ENCODE measurements around the gene TOX3. TPM values are rescaled to one million over a fixed set of nuclear protein-coding genes. Genes with fewer than 3 reads are reported as not detected.

The TOX3 gene
- total RNA-seq, 2 experiments from 2014 or later = not detected

DNA sequence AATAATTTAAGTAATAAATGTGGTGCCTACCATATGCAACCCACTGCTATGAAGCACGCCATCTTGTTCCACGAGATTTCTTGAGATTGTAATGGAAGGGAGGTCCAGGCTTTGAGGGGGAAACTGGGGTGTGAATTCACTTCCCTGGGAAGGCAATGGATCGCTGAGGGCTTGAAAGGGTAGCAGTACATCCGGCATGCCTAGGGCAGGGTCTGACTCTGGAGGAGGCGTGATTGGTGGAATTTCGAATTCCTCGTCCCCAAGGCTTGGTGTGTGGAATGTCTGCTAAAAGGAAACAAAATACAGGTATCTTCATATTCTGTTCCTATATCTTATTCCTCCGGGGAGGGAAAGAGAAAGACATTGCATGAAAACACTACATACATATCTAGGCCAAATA is 83.0 kb downstream of the TOX3 start:
- Mint-ChIP-seq H3K9me3 (no peaks in the 10 kb centered on the region), H3K4me3 (no peak overlapping the region), H3K4me1 (no peaks in the 10 kb centered on the region), H3K36me3 (ENCODE audit: low read depth) (no peaks in the 10 kb centered on the region), H3K27me3 (no peaks in the 10 kb centered on the region), H3K27ac (no peak overlapping the region)
- ChIA-PET POLR2A (no interaction called here), CTCF (no interaction called here)
- no peak for DNase-seq

DNA sequence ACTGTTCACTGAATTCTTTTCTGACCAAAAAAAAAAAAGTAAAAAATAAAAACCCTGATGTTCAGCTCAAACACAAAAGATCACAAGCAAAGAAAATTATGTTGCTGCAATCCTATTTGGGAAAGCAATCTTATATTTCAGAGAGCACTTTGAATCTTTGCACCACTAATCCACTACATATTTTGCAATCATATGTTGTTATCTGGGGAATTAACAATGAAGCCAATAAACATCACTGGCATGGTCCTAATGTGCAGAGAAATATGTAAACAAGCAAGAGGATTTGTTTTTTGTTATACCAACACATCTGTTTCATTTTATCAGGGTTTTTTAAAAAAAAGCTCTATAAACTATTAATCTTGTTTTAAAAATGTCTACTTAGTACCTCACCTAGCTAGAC is 84.1 kb downstream of the TOX3 start:
- Mint-ChIP-seq H3K36me3 (ENCODE audit: low read depth) (no peaks in the 10 kb centered on the region), H3K27me3 (no peaks in the 10 kb centered on the region), H3K4me3 (no peak overlapping the region), H3K27ac (no peak overlapping the region), H3K9me3 (no peaks in the 10 kb centered on the region), H3K4me1 (no peaks in the 10 kb centered on the region)
- no peak for DNase-seq
- ChIA-PET CTCF (no interaction called here), POLR2A (no interaction called here)

DNA sequence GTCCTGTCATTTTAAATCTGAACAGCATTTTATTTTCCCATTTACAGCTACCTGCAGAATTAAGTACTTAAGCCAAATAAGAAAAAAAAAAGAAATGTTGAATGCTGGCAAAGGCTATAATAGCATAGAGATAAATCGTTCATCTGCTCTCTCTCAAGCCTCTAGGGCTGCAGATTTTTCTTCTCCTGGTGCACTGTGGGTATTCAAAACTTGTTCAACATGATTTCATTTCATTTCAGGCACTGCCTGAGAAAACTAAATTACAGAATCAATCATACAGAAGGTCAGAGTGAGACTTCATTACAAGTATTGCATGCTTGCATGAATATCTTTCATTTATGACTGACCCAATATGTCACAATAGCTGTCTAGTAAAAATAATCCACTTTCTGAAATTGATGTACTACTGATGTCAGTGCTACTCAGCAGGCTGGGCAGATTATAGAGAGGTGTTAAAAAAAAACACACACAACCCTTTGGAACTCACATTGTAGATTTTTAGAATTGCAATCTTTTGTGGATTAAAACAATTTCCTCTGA is 86.2 kb downstream of the TOX3 start:
- H3K9me3 Mint-ChIP-seq = no peaks in the 10 kb centered on the region
- no peak for DNase-seq
- no peak overlapping the region for H3K27ac Mint-ChIP-seq
- ChIA-PET POLR2A (no interaction called here), CTCF (no interaction called here)
- H3K4me1 Mint-ChIP-seq = no peaks in the 10 kb centered on the region
- no peaks in the 10 kb centered on the region for H3K36me3 Mint-ChIP-seq (ENCODE audit: low read depth)
- H3K27me3 Mint-ChIP-seq = no peaks in the 10 kb centered on the region
- no peak overlapping the region for H3K4me3 Mint-ChIP-seq

DNA sequence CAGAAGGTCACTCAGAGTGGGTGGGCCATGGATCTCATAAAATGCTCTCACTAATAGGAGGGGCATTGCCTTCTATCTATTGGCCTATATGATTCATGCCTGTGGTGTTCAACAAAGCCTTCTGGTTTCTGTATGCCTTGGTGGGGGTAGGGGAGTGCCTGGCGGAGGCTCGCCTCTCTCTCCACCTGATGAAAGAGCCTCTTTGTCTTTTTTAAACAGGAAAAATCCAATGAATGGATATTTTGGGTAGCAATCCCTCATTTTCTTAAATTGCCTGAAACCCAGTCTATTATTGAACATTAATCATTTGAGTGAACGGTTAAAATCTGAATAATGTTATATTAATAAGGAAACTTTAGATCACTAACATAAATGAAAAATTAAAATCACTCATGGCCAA is 90.6 kb downstream of the TOX3 start:
- H3K4me3 Mint-ChIP-seq = no peak overlapping the region
- H3K27ac Mint-ChIP-seq = no peak overlapping the region
- DNase-seq = no peak
- no peaks in the 10 kb centered on the region for H3K27me3 Mint-ChIP-seq
- CTCF ChIA-PET = no interaction called here
- H3K36me3 Mint-ChIP-seq (ENCODE audit: low read depth) = no peaks in the 10 kb centered on the region
- no peaks in the 10 kb centered on the region for H3K4me1 Mint-ChIP-seq
- POLR2A ChIA-PET = no interaction called here
- no peaks in the 10 kb centered on the region for H3K9me3 Mint-ChIP-seq

DNA sequence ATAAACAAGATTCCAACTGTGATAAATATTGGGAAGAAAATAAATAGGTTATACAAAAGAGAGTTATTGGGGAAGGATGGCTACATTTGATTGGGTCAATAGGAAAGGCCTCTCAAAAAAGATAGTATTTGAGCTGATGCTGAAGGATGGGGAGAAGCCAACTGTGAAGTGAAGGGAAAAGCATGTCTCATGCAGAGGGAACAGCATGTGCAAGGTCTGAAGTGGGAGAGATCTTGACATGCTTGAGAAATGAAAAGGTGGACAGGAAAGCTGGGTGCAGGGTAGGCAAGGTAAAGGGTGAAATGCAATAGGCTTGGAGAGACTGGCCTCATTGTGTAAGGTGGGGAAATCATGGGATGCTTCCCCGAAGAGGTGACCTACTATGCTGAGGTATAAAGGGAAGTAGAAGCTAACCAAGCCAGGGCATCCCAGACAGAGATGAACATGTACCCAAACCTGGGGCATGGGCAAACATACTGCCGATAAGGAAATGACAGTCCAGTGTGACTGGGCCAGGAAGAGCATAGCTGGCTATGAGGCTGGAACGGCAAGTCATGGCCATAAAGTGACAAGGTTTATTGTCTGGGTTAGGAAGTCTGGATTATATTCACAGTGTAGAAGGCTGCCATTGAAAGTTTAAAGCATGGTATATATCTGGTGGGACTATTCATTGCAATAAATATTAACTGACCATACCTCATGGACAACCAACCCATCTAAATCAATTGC is 91.2 kb downstream of the TOX3 start:
- Mint-ChIP-seq H3K4me3 (no peak overlapping the region), H3K9me3 (no peaks in the 10 kb centered on the region), H3K36me3 (ENCODE audit: low read depth) (no peaks in the 10 kb centered on the region), H3K27me3 (no peaks in the 10 kb centered on the region), H3K4me1 (no peaks in the 10 kb centered on the region), H3K27ac (no peak overlapping the region)
- DNase-seq = no peak
- ChIA-PET CTCF (no interaction called here), POLR2A (no interaction called here)

DNA sequence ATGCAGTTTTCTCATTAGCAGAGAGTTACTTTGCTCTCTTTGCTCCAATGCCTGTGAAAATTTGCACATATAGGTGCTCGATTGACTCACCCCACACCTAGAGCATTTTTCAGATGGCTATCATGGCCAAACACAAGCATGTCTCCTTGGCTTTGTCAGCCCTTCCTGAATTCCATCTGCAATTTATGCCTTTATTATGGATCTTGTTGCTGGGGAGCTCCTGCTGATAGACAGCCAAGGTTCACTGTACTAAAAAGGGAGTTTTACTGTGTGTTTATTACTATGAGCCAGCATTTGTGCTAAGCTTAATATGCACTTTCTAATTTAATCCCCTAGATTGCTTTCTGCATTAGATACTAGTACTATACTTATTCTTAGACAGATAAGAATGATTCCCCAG is 93.3 kb downstream of the TOX3 start:
- ChIA-PET CTCF (no interaction called here), POLR2A (no interaction called here)
- H3K27ac Mint-ChIP-seq = no peak overlapping the region
- no peak for DNase-seq
- H3K4me3 Mint-ChIP-seq = no peak overlapping the region
- no peaks in the 10 kb centered on the region for H3K4me1 Mint-ChIP-seq
- no peaks in the 10 kb centered on the region for H3K36me3 Mint-ChIP-seq (ENCODE audit: low read depth)
- H3K9me3 Mint-ChIP-seq = no peaks in the 10 kb centered on the region
- H3K27me3 Mint-ChIP-seq = no peaks in the 10 kb centered on the region

DNA sequence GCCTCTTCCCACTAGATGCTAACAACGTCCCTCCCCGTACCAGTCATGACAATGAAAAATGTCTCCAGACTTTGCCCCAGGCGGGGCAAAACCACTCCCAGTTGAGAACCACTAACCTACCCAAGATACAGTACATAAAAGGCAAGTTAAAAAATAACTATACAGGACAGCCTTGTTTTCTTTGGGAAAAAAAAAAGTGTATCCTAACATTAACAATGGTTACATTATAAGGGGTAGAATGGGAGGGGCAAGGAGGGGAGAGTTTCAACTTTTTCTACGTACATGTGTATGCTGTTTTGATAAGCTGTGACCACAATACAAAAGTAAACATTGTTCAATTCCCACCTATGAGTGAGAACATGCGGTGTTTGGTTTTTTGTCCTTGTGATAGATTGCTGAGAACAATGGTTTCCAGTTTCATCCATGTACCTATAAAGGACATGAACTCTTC is 94.9 kb downstream of the TOX3 start:
- Mint-ChIP-seq H3K27ac (no peak overlapping the region), H3K4me1 (no peaks in the 10 kb centered on the region), H3K9me3 (no peaks in the 10 kb centered on the region), H3K27me3 (no peaks in the 10 kb centered on the region), H3K36me3 (ENCODE audit: low read depth) (no peaks in the 10 kb centered on the region), H3K4me3 (no peak overlapping the region)
- DNase-seq = no peak
- ChIA-PET CTCF (no interaction called here), POLR2A (no interaction called here)

DNA sequence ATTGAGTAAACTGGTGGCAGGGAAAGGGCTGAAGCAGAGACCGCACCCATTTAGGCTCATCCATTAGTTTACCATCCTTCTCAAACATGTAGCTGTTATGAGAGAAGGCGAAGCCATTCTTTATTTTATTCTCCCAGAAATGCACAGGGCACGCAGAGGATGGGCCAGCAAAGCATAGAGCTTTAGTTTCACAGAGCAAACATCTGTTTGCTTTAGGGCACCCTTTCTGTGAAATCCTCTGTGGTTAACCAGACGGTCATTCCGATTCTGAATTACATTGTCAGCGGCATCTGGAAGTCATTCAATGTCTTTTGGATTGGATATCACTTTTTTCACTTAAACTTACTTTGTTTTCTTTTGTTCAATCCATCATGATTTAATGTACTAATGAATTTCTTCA is 96.0 kb downstream of the TOX3 start:
- Mint-ChIP-seq H3K27me3 (no peaks in the 10 kb centered on the region), H3K36me3 (ENCODE audit: low read depth) (no peaks in the 10 kb centered on the region), H3K4me1 (no peaks in the 10 kb centered on the region), H3K4me3 (no peak overlapping the region), H3K27ac (no peak overlapping the region), H3K9me3 (no peaks in the 10 kb centered on the region)
- DNase-seq = no peak
- ChIA-PET POLR2A (no interaction called here), CTCF (no interaction called here)

DNA sequence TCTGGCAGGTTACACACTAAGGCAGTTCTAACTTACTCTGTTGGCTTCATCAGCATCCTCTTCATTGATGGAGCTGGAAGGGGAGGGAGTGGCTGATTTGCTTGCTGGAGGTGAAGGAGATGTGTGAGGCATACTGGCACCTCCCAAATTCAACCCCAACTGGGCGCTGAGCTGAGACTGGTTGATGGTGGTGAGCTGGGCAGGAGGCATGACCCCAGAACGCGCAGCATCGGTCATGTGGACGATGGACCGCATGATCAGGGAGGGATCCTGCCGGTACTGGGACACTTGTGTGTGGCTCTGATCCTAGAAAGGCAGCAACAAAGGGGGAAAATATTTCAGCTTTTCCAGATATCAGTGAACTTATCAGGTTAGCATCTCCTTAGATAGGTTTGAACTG is 96.7 kb downstream of the TOX3 start:
- Mint-ChIP-seq H3K4me3 (no peak overlapping the region), H3K4me1 (no peaks in the 10 kb centered on the region), H3K27ac (no peak overlapping the region), H3K27me3 (no peaks in the 10 kb centered on the region), H3K9me3 (no peaks in the 10 kb centered on the region), H3K36me3 (ENCODE audit: low read depth) (no peaks in the 10 kb centered on the region)
- no peak for DNase-seq
- ChIA-PET POLR2A (no interaction called here), CTCF (no interaction called here)

DNA sequence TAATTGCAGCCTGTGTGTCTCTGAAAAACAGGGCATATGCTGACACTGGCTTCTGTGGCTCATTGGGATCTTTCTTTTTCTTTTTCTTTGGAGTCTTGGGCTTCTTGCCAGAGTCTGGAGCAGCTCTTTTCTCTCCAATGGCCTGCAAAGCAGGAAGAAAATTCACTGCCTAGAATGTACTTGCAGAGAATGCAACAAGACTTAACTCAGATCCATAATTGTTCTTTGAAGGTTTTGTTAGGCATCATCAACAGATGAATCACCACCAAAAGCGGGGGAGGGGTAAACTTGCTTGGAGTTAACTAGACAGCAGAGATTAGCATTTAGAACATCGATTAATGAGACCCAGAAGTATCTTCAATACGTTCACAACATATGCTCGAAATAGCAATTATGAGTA is 100.9 kb downstream of the TOX3 start:
- H3K27me3 Mint-ChIP-seq = no peaks in the 10 kb centered on the region
- ChIA-PET CTCF (no interaction called here), POLR2A (no interaction called here)
- no peaks in the 10 kb centered on the region for H3K4me1 Mint-ChIP-seq
- no peak overlapping the region for H3K27ac Mint-ChIP-seq
- H3K9me3 Mint-ChIP-seq = no peaks in the 10 kb centered on the region
- H3K4me3 Mint-ChIP-seq = no peak overlapping the region
- DNase-seq = no peak
- no peaks in the 10 kb centered on the region for H3K36me3 Mint-ChIP-seq (ENCODE audit: low read depth)

DNA sequence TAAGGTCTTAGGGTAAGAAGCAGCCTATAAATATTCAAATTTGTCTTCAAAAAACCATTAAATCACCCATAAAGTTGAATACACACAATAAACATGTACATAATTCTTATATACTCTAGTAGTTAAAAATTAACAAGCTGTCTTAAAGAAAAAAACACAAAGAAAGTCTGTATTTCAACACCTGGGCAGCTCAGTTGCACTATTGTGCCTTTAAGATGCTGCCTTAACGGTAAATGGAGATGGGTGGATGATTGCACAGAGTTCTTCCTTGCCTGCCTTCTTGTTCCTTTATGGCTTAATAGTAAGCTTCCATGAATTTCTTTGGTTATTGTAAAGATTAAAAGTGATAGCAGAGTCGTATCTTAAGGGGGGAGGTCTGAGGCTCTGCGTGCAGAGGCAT is 105.1 kb downstream of the TOX3 start:
- CTCF ChIA-PET = no interaction called here
- Mint-ChIP-seq H3K27ac (no peak overlapping the region), H3K36me3 (ENCODE audit: low read depth) (no peaks in the 10 kb centered on the region), H3K27me3 (no peaks in the 10 kb centered on the region), H3K4me1 (no peaks in the 10 kb centered on the region), H3K9me3 (peaks cover 6% of the 10 kb centered on the region), H3K4me3 (no peak overlapping the region)
- POLR2A ChIA-PET = no interaction called here
- no peak for DNase-seq

DNA sequence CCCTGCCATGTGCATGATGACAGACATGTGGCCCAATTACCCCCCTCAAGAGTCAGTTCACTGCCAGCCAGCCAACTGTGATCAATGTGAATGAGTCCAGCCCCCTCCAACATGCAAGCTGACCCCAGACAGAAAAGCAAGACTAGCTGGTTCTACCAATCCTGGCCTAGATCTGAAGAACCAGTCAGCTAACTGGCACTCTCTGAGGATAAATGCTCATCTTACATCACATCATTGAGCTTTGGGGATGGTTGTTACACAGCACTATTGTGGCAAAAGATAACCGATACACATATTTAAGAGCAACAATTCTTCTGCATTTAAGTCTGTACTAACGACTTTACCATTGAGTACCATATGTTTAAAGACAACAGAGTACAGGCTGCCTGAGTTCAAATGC is 106.7 kb downstream of the TOX3 start:
- POLR2A ChIA-PET = no interaction called here
- Mint-ChIP-seq H3K4me1 (no peaks in the 10 kb centered on the region), H3K4me3 (no peak overlapping the region), H3K9me3 (peaks cover 6% of the 10 kb centered on the region), H3K27ac (no peak overlapping the region), H3K27me3 (no peaks in the 10 kb centered on the region), H3K36me3 (ENCODE audit: low read depth) (no peaks in the 10 kb centered on the region)
- no peak for DNase-seq
- CTCF ChIA-PET = no interaction called here

DNA sequence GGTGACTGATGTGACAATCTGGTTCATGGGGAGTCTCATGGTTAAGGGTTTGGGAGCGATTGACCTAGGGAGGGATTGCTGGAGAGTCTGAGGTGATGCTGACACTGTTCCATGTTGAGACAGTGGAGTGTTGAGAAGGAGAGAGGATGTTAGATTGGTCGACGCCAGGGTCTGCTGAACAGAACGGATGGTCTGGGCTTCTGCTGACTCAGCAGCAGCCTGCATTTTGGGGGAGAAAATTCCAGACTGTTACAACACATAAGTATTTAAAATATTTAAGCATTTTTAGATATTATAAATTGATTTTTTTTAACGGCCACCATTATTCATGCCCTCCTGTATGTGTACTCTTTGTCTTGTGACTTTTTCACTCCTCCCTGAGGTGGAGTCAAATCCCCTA is 107.2 kb downstream of the TOX3 start:
- Mint-ChIP-seq H3K27me3 (no peaks in the 10 kb centered on the region), H3K36me3 (ENCODE audit: low read depth) (no peaks in the 10 kb centered on the region)

DNA sequence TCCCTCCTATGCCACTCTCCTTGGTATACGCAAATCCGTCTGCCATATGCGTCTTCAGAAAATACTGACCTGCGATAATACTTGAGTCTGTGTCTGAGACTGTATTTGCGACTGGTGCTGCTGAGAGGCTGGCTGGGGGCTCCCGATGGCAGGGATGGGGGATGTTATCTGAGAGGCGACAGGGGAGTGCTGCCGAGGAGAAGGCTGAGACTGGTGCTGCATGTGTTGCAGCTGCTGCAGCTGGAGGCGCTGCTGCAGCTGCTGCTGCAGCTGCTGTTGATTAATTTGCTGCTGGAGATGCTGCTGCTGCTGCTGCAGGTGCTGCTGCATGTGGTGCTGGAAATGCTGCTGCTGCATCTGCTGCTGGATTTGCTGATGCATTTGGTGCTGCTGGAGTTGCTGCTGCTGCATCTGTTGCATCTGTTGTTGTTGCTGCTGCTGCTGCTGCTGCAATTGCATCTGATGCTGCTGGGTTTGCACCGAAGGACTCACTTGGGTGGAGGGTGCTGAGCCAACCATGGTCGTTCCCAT is 107.7 kb downstream of the TOX3 start:
- Mint-ChIP-seq H3K36me3 (ENCODE audit: low read depth) (no peaks in the 10 kb centered on the region), H3K27ac (no peak overlapping the region), H3K4me3 (no peak overlapping the region), H3K4me1 (no peaks in the 10 kb centered on the region), H3K9me3 (peaks cover 6% of the 10 kb centered on the region), H3K27me3 (no peaks in the 10 kb centered on the region)
- POLR2A ChIA-PET = no interaction called here
- DNase-seq = no peak
- CTCF ChIA-PET = no interaction called here

More for the DNA sequence above, 107.2 kb downstream of the TOX3 start:
- H3K9me3 Mint-ChIP-seq = peaks cover 6% of the 10 kb centered on the region
- DNase-seq = no peak
- POLR2A ChIA-PET = no interaction called here
- no peaks in the 10 kb centered on the region for H3K4me1 Mint-ChIP-seq
- H3K27ac Mint-ChIP-seq = no peak overlapping the region
- no peak overlapping the region for H3K4me3 Mint-ChIP-seq
- CTCF ChIA-PET = no interaction called here

Data from activated CD4-positive, alpha-beta T cell treated with anti-CD3 and anti-CD28 coated beads, Interleukin-2, amount 10 ng/mL, durations not matched to agents 7 days and 5 days (primary cell).